Cardiac fibroblast (primary cell): ENCODE data around the gene COL4A2.

Source experiments
- DNase-seq, 2 donors: peaks; one replicate each; pipeline versions ENCODE4 v3.0.0 to v3.0.0-alpha.2; 2010; ENCODE audit warnings: low read depth in 2 of 2
- H3K4me3 ChIP-seq, 2 donors: replicated peaks in 1 of 2; 1 replicate in 1 of 2; 2 replicates in 1 of 2; pipeline ENCODE4 v1.5.1; 2011; ENCODE audit warnings: low read depth in 2 of 2, low read length in 2 of 2, mild to moderate bottlenecking in 2 of 2, moderate library complexity in 1 of 2
- TF ChIP-seq, protein P1 (sequence below): IDR thresholded peaks from one replicate; pipeline ENCODE4 v1.5.1; 2011; ENCODE audit warnings: low read depth, mild to moderate bottlenecking, low read length, inconsistent platforms

Gene COL4A2

DNA sequence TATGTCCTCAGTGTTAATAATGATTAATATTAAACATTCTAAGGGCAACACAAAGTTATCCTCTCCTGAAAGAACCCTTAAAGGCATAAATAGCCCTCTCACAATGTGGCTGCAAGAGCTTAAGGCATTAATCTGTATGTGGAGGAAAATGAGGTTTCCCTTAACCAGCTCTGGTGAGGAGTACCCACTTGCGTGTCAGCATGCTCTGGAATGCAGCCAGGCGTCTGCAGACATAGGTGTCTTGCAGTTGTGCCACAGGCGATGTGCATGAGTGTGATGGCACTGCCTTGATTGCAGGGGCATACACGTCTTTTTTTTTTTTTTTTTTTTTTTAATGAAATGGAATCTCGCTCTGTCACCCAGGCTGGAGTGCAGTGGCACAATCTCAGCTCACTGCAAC is 162.5 kb downstream of the COL4A2 start:
- no peak overlapping the region for H3K4me3 ChIP-seq
- TF ChIP-seq, protein P1, sequence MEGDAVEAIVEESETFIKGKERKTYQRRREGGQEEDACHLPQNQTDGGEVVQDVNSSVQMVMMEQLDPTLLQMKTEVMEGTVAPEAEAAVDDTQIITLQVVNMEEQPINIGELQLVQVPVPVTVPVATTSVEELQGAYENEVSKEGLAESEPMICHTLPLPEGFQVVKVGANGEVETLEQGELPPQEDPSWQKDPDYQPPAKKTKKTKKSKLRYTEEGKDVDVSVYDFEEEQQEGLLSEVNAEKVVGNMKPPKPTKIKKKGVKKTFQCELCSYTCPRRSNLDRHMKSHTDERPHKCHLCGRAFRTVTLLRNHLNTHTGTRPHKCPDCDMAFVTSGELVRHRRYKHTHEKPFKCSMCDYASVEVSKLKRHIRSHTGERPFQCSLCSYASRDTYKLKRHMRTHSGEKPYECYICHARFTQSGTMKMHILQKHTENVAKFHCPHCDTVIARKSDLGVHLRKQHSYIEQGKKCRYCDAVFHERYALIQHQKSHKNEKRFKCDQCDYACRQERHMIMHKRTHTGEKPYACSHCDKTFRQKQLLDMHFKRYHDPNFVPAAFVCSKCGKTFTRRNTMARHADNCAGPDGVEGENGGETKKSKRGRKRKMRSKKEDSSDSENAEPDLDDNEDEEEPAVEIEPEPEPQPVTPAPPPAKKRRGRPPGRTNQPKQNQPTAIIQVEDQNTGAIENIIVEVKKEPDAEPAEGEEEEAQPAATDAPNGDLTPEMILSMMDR: no peak
- DNase-seq: no peak

GRCh38 chr13:110470272-110471009 is 163.4 kb downstream of the COL4A2 start:
- DNase-seq: no peak
- TF ChIP-seq, protein P1: no peak
- H3K4me3 ChIP-seq: no peak overlapping the region

GRCh38 chr13:110471156-110471832 is 164.2 kb downstream of the COL4A2 start:
- peak in 1 of 2 donors; percentile 11 for DNase-seq
- TF ChIP-seq, protein P1: no peak

GRCh38 chr13:110471833-110472162 is 164.7 kb downstream of the COL4A2 start:
- peak; percentile 22 to 81 for DNase-seq
- TF ChIP-seq, protein P1: no peak
- H3K4me3 ChIP-seq: no peak overlapping the region

More at GRCh38 chr13:110471156-110471832, 164.2 kb downstream of the COL4A2 start:
- H3K4me3 ChIP-seq: no peak overlapping the region

GRCh38 chr13:110472904-110473563 is 165.9 kb downstream of the COL4A2 start:
- no peak overlapping the region for H3K4me3 ChIP-seq
- no peak for DNase-seq
- TF ChIP-seq, protein P1: no peak

GRCh38 chr13:110474713-110475112 is 167.6 kb downstream of the COL4A2 start:
- TF ChIP-seq, protein P1: no peak
- no peak overlapping the region for H3K4me3 ChIP-seq
- no peak for DNase-seq
